ENCODE results near the gene ICA1. TPM values are rescaled to one million over a fixed set of nuclear protein-coding genes. Genes with fewer than 3 reads are reported as not detected.

The ICA1 gene
- total and polyA plus RNA-seq, 2 experiments from 2014 or later: 45.2 to 83.7 TPM

- H3K36me3 ChIP-seq (ENCODE audit: insufficient read depth): peaks cover 3% of the 10 kb centered on the region; the same call in 1 of the 2 replicates
- H3K4me1 Mint-ChIP-seq: peaks cover 40% of the 10 kb centered on the region
- DNase-seq (ENCODE audit: low spot score) (no peak), ATAC-seq (no peak)
- H3K27ac ChIP-seq (ENCODE audit: low read depth): no peak overlapping the region
- no peaks in the 10 kb centered on the region for H3F3A ChIP-seq (replicated peaks; ENCODE audit: low read depth)
- peaks cover 4% of the 10 kb centered on the region for H3K27me3 Mint-ChIP-seq (ENCODE audit: insufficient read depth, low read depth, poor library complexity)
- no peak overlapping the region for H3K27ac Mint-ChIP-seq
- no peaks in the 10 kb centered on the region for H3K79me2 ChIP-seq (replicated peaks; ENCODE audit: insufficient read depth)
- no peaks in the 10 kb centered on the region for H3K36me3 Mint-ChIP-seq (ENCODE audit: low read depth)
- no peak overlapping the region for H3K4me3 ChIP-seq
- TF ChIP-seq CREB1 (CRISPR knock-in tag; IDR thresholded peaks at IDR 0.05; ENCODE audit: low read depth) (no peak), ZNF331 (CRISPR knock-in tag; IDR thresholded peaks at IDR 0.05; ENCODE audit: low read depth) (no peak), EZH2 (IDR thresholded peaks at IDR 0.05; ENCODE audit: low read depth, unreplicated experiment) (no peak)
- H2AFZ ChIP-seq: no peak overlapping the region
- H3K27me3 ChIP-seq (ENCODE audit: insufficient read depth): no peaks in the 10 kb centered on the region
- no peak overlapping the region for H3K4me2 ChIP-seq
- H4K20me1 ChIP-seq (replicated peaks; ENCODE audit: insufficient read depth): no peaks in the 10 kb centered on the region
- H3K4me3 Mint-ChIP-seq: no peak overlapping the region
- no peaks in the 10 kb centered on the region for H3K9me3 Mint-ChIP-seq
- H3K9me2 ChIP-seq (ENCODE audit: insufficient read depth): no peaks in the 10 kb centered on the region
- H3K4me1 ChIP-seq (ENCODE audit: insufficient read depth): peaks cover 29% of the 10 kb centered on the region
Measured at GRCh38 chr7:8144856-8145255, 117.1 kb downstream of the ICA1 start.

DNA sequence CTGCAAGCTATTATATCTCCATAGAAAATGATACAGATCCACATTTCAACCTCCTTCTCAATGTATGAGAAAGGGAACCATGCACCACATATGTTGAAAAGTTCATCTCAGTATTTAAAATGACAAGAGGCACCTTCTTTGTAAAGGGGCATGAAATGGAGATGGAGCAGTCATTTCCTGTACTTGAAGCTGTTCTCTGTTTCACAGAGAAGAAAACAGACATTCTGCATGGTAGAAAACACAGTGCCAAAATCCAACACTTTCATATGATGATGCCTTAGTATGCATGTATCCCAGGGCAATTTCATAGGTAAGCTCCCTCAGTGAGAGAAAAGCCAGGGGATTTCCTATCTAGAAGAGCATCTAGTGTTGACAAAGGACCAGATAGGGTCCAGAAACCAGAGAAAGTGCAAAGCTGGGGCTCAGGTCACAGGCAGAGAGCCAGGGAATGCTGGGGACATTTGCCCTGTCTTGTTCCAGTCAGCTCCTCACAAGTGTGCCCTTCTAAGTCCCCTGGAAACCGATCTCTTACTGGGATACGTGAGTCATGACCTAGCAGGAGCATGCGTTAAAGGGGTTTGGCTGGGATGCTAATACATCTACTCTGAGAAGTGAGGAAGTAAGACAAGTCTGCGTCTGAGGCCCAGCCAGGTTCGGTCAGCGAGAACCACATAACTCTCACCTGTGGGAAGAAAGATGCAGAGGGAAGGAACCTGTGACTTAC, 118.7 kb downstream of the ICA1 start:
- Mint-ChIP-seq H3K9me3 (no peaks in the 10 kb centered on the region), H3K27ac (peak overlapping the region; percentile 23; the same call in 1 of the 2 replicates), H3K36me3 (ENCODE audit: low read depth) (no peaks in the 10 kb centered on the region), H3K4me1 (peaks cover 29% of the 10 kb centered on the region), H3K4me3 (no peak overlapping the region), H3K27me3 (ENCODE audit: insufficient read depth, low read depth, poor library complexity) (peaks cover 4% of the 10 kb centered on the region)
- Histone ChIP-seq H3K4me2 (no peak overlapping the region), H4K20me1 (replicated peaks; ENCODE audit: insufficient read depth) (no peaks in the 10 kb centered on the region), H3K27ac (ENCODE audit: low read depth) (peak overlapping the region; percentile 22; the same call in 1 of the 2 replicates), H3K27me3 (ENCODE audit: insufficient read depth) (no peaks in the 10 kb centered on the region), H3K4me3 (no peak overlapping the region), H2AFZ (no peak overlapping the region), H3K79me2 (replicated peaks; ENCODE audit: insufficient read depth) (no peaks in the 10 kb centered on the region), H3K4me1 (ENCODE audit: insufficient read depth) (peaks cover 15% of the 10 kb centered on the region), H3K36me3 (ENCODE audit: insufficient read depth) (peaks cover 3% of the 10 kb centered on the region; the same call in 1 of the 2 replicates), H3F3A (replicated peaks; ENCODE audit: low read depth) (no peaks in the 10 kb centered on the region), H3K9me2 (ENCODE audit: insufficient read depth) (no peaks in the 10 kb centered on the region)
- no peak; the same call in 1 of the 3 replicates for ATAC-seq
- peak; percentile 27 for DNase-seq (ENCODE audit: low spot score)
- TF ChIP-seq STAT1 (IDR thresholded peaks at IDR 0.05; ENCODE audit: unreplicated experiment): no peak
- no peak for TF ChIP-seq EZH2 (IDR thresholded peaks at IDR 0.05; ENCODE audit: low read depth, unreplicated experiment)
- TF ChIP-seq JUNB (IDR thresholded peaks at IDR 0.05; ENCODE audit: unreplicated experiment): no peak
- TF ChIP-seq EZH2phosphoT487 (IDR thresholded peaks at IDR 0.05; ENCODE audit: unreplicated experiment): no peak
- TF ChIP-seq, protein P1, sequence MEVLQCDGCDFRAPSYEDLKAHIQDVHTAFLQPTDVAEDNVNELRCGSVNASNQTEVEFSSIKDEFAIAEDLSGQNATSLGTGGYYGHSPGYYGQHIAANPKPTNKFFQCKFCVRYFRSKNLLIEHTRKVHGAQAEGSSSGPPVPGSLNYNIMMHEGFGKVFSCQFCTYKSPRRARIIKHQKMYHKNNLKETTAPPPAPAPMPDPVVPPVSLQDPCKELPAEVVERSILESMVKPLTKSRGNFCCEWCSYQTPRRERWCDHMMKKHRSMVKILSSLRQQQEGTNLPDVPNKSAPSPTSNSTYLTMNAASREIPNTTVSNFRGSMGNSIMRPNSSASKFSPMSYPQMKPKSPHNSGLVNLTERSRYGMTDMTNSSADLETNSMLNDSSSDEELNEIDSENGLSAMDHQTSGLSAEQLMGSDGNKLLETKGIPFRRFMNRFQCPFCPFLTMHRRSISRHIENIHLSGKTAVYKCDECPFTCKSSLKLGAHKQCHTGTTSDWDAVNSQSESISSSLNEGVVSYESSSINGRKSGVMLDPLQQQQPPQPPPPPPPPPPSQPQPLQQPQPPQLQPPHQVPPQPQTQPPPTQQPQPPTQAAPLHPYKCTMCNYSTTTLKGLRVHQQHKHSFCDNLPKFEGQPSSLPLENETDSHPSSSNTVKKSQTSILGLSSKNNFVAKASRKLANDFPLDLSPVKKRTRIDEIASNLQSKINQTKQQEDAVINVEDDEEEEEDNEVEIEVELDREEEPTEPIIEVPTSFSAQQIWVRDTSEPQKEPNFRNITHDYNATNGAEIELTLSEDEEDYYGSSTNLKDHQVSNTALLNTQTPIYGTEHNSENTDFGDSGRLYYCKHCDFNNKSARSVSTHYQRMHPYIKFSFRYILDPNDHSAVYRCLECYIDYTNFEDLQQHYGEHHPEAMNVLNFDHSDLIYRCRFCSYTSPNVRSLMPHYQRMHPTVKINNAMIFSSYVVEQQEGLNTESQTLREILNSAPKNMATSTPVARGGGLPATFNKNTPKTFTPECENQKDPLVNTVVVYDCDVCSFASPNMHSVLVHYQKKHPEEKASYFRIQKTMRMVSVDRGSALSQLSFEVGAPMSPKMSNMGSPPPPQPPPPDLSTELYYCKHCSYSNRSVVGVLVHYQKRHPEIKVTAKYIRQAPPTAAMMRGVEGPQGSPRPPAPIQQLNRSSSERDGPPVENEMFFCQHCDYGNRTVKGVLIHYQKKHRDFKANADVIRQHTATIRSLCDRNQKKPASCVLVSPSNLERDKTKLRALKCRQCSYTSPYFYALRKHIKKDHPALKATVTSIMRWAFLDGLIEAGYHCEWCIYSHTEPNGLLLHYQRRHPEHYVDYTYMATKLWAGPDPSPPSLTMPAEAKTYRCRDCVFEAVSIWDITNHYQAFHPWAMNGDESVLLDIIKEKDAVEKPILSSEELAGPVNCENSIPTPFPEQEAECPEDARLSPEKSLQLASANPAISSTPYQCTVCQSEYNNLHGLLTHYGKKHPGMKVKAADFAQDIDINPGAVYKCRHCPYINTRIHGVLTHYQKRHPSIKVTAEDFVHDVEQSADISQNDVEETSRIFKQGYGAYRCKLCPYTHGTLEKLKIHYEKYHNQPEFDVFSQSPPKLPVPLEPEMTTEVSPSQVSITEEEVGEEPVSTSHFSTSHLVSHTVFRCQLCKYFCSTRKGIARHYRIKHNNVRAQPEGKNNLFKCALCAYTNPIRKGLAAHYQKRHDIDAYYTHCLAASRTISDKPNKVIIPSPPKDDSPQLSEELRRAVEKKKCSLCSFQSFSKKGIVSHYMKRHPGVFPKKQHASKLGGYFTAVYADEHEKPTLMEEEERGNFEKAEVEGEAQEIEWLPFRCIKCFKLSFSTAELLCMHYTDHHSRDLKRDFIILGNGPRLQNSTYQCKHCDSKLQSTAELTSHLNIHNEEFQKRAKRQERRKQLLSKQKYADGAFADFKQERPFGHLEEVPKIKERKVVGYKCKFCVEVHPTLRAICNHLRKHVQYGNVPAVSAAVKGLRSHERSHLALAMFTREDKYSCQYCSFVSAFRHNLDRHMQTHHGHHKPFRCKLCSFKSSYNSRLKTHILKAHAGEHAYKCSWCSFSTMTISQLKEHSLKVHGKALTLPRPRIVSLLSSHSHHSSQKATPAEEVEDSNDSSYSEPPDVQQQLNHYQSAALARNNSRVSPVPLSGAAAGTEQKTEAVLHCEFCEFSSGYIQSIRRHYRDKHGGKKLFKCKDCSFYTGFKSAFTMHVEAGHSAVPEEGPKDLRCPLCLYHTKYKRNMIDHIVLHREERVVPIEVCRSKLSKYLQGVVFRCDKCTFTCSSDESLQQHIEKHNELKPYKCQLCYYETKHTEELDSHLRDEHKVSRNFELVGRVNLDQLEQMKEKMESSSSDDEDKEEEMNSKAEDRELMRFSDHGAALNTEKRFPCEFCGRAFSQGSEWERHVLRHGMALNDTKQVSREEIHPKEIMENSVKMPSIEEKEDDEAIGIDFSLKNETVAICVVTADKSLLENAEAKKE (CRISPR knock-in tag; IDR thresholded peaks at IDR 0.05): no peak
- TF ChIP-seq ZNF331 (CRISPR knock-in tag; IDR thresholded peaks at IDR 0.05; ENCODE audit: low read depth): no peak
- TF ChIP-seq ETS1 (IDR thresholded peaks at IDR 0.05): no peak
